SU-DHL-6 (cell line): Measurements from ENCODE around the gene RPS27L.
"Not testable (repeated sequence)": the region's sequence is repeated elsewhere in the genome, so short reads cannot be mapped to it uniquely, and the experiment has no call there.

Experiments
- H2AFZ ChIP-seq: fragments of 200-600 bp; sonication (generic); 2 replicates; pipeline ENCODE4 v1.6.1; 2014; ENCODE audit warnings: low read depth, mild to moderate bottlenecking, moderate library complexity, mixed read lengths, antibody characterized with exemption, low read length; ENCODE audit not compliant: severe bottlenecking
- H3F3A ChIP-seq: fragments of 200-600 bp; shearing (Covaris generic); 2 replicates; pipeline ENCODE4 v1.6.0; 2016; ENCODE audit warnings: antibody characterized with exemption, mild to moderate bottlenecking; ENCODE audit not compliant: insufficient read depth
- H3K27ac ChIP-seq: fragments of 200-600 bp; sonication (generic); 2 replicates; pipeline ENCODE4 v1.5.1; 2016; ENCODE audit warnings: low read depth, mild to moderate bottlenecking, low read length, moderate library complexity, mixed read lengths
- H3K27me3 ChIP-seq: fragments of 200-600 bp; sonication (generic), shearing (Covaris generic); 2 replicates; pipeline ENCODE4 v1.6.0; 2014; ENCODE audit warnings: mild to moderate bottlenecking, low read length
- H3K36me3 ChIP-seq: fragments of 200-600 bp; sonication (generic); 2 replicates; pipeline ENCODE4 v1.6.1; 2014; ENCODE audit warnings: mild to moderate bottlenecking, low read length, mixed read lengths
- H3K4me2 ChIP-seq: fragments of 300-600, 200-600 bp; shearing (Covaris generic), sonication (generic); 2 replicates; pipeline ENCODE4 v1.6.0; 2014; ENCODE audit warnings: low read length, low read depth, mild to moderate bottlenecking; ENCODE audit not compliant: poor library complexity, severe bottlenecking
- H3K4me3 ChIP-seq: fragments of 200-600 bp; sonication (generic); 2 replicates; pipeline ENCODE4 v1.5.1; 2014; ENCODE audit warnings: antibody characterized with exemption, low read length, mild to moderate bottlenecking, mixed read lengths; ENCODE audit not compliant: insufficient read depth, poor library complexity, severe bottlenecking
- H3K79me2 ChIP-seq: fragments of 200-600 bp; sonication (generic); 2 replicates; pipeline ENCODE4 v1.6.1; 2014; ENCODE audit warnings: mild to moderate bottlenecking, low read length, moderate library complexity; ENCODE audit not compliant: insufficient read depth
- H3K9ac ChIP-seq: fragments of 200-600 bp; sonication (generic); 2 replicates; pipeline ENCODE4 v1.7.0; 2014; ENCODE audit warnings: mild to moderate bottlenecking, low read length
- H3K9me2 ChIP-seq: fragments of 200-600 bp; sonication (generic); replicated peaks from 2 replicates; pipeline ENCODE4 v1.6.1; 2014; ENCODE audit warnings: low read length; ENCODE audit not compliant: insufficient read depth
- H3K9me3 ChIP-seq: fragments of 200-600 bp; sonication (generic); 2 replicates; pipeline ENCODE4 v1.6.1; 2014; ENCODE audit warnings: low read length, mixed read lengths; ENCODE audit not compliant: insufficient read depth
- H4K20me1 ChIP-seq: fragments of 200-600 bp; sonication (generic); 2 replicates; pipeline ENCODE4 v1.6.1; 2014; ENCODE audit warnings: low read depth, mild to moderate bottlenecking, antibody characterized with exemption, low read length, moderate library complexity, mixed read lengths
- EZH2phosphoT487 ChIP-seq: fragments of 200-600 bp; sonication (generic), shearing (Covaris generic); conservative IDR thresholded peaks from 2 replicates; pipeline ENCODE4 v1.6.1; 2018; ENCODE audit warnings: mild to moderate bottlenecking, antibody characterized with exemption, low read length, moderate library complexity, mixed read lengths
- TF ChIP-seq, protein P1 (sequence below): fragments of 200-600 bp; sonication (generic); IDR thresholded peaks from one replicate; pipeline ENCODE4 v1.5.1; 2017; ENCODE audit warnings: antibody characterized with exemption, mild to moderate bottlenecking, low read length, moderate library complexity; ENCODE audit not compliant: insufficient read depth, poor library complexity, severe bottlenecking

Gene RPS27L

DNA sequence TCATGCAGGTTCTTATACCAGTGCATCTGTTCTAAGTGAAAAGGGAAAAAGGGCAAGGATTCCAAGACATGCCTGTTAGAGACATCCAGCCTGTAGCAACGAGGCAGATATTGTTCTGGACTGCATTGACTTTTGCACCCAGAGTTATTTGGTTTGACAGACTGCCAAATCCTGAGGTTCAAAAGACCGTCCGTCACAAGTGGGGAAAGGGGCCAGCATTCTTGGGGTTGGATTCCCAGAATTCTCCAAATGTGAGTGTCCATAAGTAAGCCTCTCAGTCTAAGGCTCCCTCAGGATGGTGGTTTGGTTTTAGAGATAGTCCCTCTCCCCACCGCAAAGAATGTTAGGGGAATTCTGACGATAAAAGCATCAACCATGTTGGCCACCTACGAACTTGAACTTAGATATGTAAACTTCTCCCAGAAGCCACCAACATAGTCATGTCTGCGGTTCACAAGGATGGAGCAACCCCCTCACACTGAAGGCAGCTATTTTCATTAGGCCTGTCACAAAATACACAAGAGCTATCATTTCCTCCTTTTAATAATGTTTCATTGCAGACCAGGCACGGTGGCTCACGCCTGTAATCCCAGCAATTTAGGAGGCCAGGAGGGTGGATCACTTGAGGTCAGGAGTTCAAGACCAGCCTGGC lies 49.3 kb downstream of the RPS27L start:
- Histone ChIP-seq H3F3A (no peaks in the 10 kb centered on the region), H2AFZ (no peak overlapping the region), H3K9ac (no peak overlapping the region), H3K79me2 (no peaks in the 10 kb centered on the region), H3K4me3 (no peak overlapping the region), H3K4me2 (no peak overlapping the region), H3K27ac (no peak overlapping the region), H3K9me2 (no peaks in the 10 kb centered on the region), H3K27me3 (no peaks in the 10 kb centered on the region), H3K9me3 (no peaks in the 10 kb centered on the region), H3K36me3 (no peaks in the 10 kb centered on the region), H4K20me1 (no peaks in the 10 kb centered on the region)
- TF ChIP-seq, protein P1, sequence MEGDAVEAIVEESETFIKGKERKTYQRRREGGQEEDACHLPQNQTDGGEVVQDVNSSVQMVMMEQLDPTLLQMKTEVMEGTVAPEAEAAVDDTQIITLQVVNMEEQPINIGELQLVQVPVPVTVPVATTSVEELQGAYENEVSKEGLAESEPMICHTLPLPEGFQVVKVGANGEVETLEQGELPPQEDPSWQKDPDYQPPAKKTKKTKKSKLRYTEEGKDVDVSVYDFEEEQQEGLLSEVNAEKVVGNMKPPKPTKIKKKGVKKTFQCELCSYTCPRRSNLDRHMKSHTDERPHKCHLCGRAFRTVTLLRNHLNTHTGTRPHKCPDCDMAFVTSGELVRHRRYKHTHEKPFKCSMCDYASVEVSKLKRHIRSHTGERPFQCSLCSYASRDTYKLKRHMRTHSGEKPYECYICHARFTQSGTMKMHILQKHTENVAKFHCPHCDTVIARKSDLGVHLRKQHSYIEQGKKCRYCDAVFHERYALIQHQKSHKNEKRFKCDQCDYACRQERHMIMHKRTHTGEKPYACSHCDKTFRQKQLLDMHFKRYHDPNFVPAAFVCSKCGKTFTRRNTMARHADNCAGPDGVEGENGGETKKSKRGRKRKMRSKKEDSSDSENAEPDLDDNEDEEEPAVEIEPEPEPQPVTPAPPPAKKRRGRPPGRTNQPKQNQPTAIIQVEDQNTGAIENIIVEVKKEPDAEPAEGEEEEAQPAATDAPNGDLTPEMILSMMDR, result no peak

DNA sequence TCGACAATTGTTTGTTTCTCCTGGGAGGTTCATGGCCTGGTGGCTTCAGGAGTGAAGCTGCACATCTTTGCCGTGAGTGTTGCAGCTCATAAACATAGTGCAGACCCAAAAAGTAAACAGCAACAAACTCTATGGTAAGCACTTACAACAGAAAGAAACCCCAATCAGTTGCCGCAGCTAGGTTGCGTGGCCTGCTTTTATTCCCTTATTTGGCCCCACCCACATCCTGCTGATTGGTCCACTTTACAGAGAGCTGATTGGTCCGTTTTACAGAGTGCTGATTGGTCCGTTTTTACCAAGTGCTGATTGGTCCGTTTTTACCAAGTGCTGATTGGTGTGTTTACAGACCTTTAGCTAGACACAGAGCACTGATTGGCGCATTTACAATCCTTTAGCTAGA lies 51.9 kb downstream of the RPS27L start:
- not testable (repeated sequence) for H3K4me3 ChIP-seq, H3K27ac ChIP-seq, H3K9me3 ChIP-seq, H3K27me3 ChIP-seq, H4K20me1 ChIP-seq, H3K9me2 ChIP-seq, H3F3A ChIP-seq, H3K4me2 ChIP-seq, H2AFZ ChIP-seq, H3K79me2 ChIP-seq, H3K36me3 ChIP-seq, H3K9ac ChIP-seq

DNA sequence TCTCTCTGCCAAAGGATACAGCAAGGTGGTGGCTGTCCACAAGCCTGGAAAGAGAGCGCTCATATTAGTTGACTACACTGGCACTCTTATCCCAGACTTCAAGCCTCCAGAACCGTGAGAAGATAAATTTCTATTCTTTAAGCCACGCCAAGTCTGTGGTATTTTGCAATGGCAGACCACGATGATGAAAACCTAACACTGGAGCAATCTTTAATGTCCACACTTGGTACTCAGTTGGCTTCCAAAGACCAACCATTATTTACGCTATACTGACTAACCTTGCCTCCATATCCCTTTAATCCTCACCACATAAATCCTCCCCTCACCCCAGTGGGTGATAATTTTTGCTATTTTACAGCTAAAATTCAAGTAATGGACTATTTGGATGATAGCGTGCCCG lies 52.5 kb downstream of the RPS27L start:
- no peaks in the 10 kb centered on the region for H3K9me3 ChIP-seq
- H3K27me3 ChIP-seq, result no peaks in the 10 kb centered on the region
- no peaks in the 10 kb centered on the region for H3K36me3 ChIP-seq
- H3K4me3 ChIP-seq, result no peak overlapping the region
- no peak overlapping the region for H3K4me2 ChIP-seq
- no peak overlapping the region for H3K27ac ChIP-seq
- no peaks in the 10 kb centered on the region for H3F3A ChIP-seq
- no peak for TF ChIP-seq EZH2phosphoT487
- TF ChIP-seq, protein P1, result no peak
- no peak overlapping the region for H3K9ac ChIP-seq
- H3K9me2 ChIP-seq, result no peaks in the 10 kb centered on the region
- H3K79me2 ChIP-seq, result no peaks in the 10 kb centered on the region
- H2AFZ ChIP-seq, result no peak overlapping the region
- no peaks in the 10 kb centered on the region for H4K20me1 ChIP-seq

DNA sequence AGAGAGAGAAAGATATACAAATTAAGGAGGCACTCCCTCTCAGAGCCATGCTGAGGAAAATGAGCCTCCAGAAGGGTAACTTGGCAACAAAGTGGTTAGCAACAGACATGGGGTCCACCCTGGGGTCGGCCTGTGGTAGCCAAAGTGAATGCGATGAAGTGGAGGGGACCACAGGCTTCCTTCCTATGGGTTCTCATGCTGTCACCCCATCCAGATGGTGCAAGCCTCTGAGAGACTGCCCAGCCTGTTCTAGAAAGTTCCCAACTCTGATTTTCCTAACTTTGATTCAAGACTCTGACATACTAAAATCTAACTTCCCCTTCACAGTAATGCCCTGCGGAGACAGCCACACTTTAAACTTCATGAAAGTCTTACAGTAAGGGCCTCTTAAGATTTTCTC lies 53.9 kb downstream of the RPS27L start:
- Histone ChIP-seq H3K9ac (no peak overlapping the region), H3K9me3 (no peaks in the 10 kb centered on the region), H3K79me2 (no peaks in the 10 kb centered on the region), H3K4me2 (no peak overlapping the region), H3F3A (no peaks in the 10 kb centered on the region), H3K27me3 (no peaks in the 10 kb centered on the region), H3K27ac (no peak overlapping the region), H3K4me3 (no peak overlapping the region), H4K20me1 (no peaks in the 10 kb centered on the region), H2AFZ (no peak overlapping the region), H3K9me2 (no peaks in the 10 kb centered on the region), H3K36me3 (no peaks in the 10 kb centered on the region)
- TF ChIP-seq, protein P1, result no peak
- no peak for TF ChIP-seq EZH2phosphoT487

DNA sequence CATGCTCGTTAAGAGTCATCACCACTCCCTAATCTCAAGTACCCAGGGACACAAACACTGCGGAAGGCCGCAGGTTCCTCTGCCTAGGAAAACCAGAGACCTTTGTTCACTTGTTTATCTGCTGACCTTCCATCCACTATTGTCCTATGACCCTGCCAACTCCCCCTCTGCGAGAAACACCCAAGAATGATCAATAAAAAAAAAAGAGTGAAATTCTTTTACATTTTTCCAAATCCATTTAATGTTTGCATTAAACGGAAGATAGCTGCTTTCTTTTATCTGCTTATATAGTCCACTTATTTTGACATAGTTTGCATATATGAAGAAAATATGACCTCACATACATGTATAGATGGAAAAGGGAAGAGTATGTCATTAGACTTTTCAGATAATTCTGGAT lies 57.7 kb downstream of the RPS27L start:
- not testable (repeated sequence) for H3F3A ChIP-seq, H3K9me3 ChIP-seq, H3K27ac ChIP-seq, H3K4me2 ChIP-seq, H2AFZ ChIP-seq, H3K79me2 ChIP-seq, H3K9ac ChIP-seq, H3K4me3 ChIP-seq, H4K20me1 ChIP-seq, H3K27me3 ChIP-seq, H3K9me2 ChIP-seq, H3K36me3 ChIP-seq

DNA sequence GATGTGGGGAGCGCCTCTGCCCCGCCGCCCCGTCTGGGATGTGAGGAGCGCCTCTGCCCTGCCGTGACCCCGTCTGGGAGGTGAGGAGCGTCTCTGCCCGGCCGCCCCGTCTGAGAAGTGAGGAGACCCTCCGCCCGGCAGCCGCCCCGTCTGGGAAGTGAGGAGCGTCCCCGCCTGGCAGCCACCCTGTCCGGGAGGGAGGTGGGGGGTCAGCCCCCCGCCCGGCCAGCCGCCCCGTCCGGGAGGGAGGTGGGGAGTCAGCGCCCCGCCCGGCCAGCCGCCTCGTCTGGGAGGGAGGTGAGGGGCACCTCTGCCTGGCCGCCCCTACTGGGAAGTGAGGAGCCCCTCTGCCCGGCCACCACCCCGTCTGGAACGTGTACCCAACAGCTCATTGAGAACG lies 58.4 kb downstream of the RPS27L start:
- H2AFZ ChIP-seq, H3K27me3 ChIP-seq, H3K9me2 ChIP-seq, H3K27ac ChIP-seq, H3K9me3 ChIP-seq, H3K36me3 ChIP-seq, H3K4me2 ChIP-seq, H3K9ac ChIP-seq, H3K4me3 ChIP-seq, H3K79me2 ChIP-seq, H3F3A ChIP-seq, H4K20me1 ChIP-seq: not testable (repeated sequence)
